Astrocyte (in vitro differentiated cells and primary cell): ENCODE measurements around the gene TK2.

Source experiments
- CTCF ChIP-seq: IDR thresholded peaks from 2 replicates; pipeline ENCODE4 v1.5.1; 2011; ENCODE audit warnings: low read depth, mild to moderate bottlenecking, inconsistent platforms, low read length, moderate library complexity; ENCODE audit not compliant: insufficient read depth
- EZH2 ChIP-seq: IDR thresholded peaks from 2 replicates; pipeline ENCODE4 v1.6.1; 2012; ENCODE audit warnings: mild to moderate bottlenecking, low read length, inconsistent platforms; ENCODE audit not compliant: insufficient read depth

DNA sequence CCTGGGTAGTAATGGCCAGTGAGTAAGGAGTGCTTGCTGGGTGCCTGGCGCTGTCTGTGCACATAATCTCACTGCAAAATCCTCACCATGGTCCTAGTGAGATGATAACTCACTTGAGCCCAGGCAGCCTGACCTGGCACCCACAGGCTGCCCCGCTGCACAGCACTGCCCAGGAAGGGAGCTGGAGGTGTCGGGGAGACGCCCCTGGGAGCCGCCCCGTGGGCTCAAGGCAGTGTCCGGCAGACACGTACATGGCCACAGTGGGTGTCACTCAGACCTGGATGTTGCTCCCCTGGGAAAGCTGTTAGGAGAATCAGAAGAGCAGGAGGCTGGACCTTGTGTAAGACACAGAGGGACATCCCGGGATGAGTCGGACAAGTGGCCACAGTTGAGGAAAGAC lies 78.7 kb downstream of the TK2 start:
- TF ChIP-seq CTCF = no peak
- TF ChIP-seq EZH2 = no peak
